HS-27A (cell line): ENCODE measurements around the gene SLC24A4.

Source experiments
- DNase-seq: peaks from one replicate; pipeline ENCODE4 v3.0.0-alpha.2; 2012; ENCODE audit warnings: low read depth, missing footprints

SLC24A4 gene

DNA sequence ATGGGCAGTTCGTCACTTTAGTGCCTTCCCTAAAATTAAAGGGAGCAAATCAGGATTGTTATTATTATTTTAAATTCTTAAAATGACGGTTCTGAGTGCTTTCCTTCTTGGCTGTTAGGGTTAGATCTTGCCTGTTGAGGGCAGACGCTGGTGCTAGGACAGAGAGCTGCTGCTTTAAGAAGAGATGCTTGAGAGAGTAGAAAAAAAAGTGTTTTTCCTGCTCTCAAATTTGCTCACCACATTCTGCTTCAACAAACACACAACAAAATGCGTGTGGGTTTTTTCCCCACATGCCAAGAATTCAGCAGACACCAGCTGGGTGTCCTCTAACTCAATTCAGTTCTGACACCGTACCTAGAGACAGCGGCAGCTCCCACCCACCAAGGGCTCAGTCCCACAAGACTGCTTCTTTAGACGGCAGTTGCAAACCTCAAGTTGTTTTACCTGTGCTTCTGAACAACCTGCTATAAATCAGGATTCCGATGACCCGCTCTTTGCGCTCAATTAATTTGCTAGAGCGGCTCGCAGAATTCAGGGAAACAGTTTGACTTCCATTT lies 114.8 kb downstream of the SLC24A4 start:
- DNase-seq = no peak

DNA sequence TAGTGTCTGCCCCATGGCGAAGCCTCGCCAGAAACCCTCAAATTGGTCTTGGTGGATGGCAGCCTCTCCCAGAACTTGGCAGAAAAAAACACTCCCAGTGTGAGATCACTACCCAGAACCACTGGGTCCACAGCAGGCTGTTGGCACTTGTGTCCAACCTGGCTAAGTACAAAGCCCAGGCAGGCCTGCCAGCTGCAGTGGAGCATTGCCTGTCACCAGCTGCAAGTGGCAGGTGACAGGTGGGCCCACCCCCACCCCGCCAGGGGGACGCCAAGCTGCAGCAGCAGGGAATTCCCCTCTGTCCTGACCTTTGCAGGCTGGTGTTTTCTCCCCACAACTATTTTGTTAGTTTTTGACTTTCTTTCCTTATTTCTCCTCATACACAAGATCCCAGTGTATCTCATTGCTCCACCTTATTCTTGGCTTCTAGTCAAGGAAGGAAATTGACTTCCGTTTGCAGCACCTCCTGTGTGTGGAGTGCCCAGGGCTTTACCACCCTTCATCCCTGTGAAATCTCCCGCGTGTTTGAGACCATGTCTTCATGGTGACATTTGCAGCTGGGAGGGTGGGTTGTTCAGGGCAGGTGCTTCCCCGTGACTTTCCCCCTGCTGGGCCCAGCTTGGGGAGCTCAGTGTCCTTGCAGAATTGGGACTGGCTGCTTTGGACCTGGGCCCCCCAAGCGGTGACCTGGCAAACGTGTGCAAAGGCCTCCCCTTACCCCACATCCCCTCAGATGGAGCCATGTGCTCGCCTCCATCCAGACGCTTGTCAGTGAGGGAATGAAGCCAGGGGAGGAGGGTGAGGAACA lies 116.8 kb downstream of the SLC24A4 start:
- no peak for DNase-seq

DNA sequence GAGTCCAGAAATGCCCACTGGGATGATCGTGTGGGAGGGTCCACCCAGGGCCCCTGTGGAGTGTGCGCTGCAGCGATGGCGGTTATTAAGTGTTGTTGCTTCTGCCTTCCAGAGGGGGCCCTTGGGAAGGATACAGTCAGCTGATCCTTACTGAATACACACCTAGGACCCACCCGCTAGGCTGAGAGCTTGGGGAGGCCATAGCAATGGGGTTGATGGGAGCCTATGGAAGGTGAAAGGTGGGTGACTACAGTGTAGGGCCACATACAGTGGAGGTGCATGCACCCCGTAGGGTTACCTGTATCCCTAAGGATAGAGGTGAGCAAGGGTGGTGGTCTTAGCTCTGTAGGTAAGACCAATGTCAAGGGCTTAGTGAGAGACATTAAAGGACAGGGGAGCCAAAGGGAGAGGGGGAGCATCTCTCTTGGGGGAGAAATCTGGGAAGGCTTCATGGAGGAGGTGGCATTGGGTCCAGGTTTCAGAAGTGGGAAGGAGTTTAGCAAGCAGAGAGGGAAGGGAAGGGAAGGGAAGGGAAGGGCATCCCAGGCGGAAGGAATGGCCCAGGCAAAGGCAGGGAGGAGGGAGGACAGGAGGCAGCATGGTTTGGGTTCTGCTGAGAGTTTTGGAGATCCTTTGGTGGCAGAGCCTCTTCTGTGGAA lies 117.5 kb downstream of the SLC24A4 start:
- no peak for DNase-seq

- no peak for DNase-seq
Observed at GRCh38 chr14:92441751-92442504, 119.0 kb downstream of the SLC24A4 start.

- no peak for DNase-seq
Observed at GRCh38 chr14:92443167-92443566, 120.2 kb downstream of the SLC24A4 start.

DNA sequence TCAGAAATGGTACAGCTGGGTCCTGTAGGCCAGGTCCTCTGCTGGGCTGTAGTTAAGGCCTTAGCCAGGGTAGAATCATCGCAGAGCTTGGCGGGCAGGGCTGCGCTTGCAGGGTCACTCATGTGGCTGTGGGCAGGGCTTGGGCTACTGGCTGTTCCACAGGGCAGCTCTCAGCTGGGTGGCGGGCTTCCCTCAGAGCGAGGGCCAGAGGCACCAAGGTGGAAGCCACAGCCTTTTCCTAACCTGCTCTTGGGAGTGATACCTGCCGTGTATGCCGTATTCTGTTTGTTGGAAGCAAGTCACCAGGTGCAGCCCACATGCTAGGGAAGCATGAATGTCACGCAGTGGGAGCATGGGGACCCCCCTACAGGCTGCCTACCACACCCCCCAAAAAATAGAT lies 120.8 kb downstream of the SLC24A4 start:
- DNase-seq = no peak

GRCh38 chr14:92446771-92447170 lies 123.8 kb downstream of the SLC24A4 start:
- DNase-seq = no peak

DNA sequence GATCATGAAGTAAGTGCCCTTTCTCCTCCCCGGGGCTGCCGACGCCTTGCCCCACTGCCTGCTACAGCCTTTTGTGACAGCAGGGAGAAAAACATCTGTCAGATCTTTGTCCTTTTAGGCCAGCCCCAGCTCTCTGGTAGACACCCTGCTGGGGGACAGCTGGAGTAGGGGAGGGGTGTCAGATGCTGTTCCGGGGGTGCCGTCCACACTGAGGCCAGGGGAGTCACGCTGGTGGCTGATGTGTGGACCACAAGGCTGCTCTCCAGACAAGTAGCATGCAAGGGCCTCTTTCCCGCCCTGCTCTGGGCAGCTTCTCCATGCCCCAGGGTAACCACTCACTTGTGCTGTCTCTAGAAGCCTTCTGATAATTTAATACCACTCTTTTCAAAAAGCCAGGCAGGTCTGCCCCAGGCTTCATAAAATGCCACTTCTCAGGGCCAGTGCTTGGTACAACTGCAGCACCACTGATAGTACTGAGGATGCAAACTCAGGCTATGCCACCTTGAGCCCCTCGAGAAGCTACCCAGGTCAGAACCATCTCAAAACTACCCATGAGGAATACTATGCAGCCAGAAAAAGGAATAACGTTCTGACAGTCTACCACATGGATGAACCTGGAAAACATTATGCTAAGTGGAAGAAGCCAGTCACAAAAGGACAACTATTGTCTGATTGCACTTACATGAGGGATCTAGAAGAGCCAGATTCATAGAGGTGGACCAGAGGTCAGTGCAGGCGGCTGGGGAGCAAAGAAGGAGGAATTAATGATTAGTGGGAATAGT lies 124.6 kb downstream of the SLC24A4 start:
- no peak for DNase-seq

- no peak for DNase-seq
Observed at GRCh38 chr14:92448786-92449185, 125.8 kb downstream of the SLC24A4 start.

- DNase-seq = no peak
Observed at GRCh38 chr14:92449404-92450181, 126.6 kb downstream of the SLC24A4 start.

GRCh38 chr14:92450351-92451070 lies 127.5 kb downstream of the SLC24A4 start:
- DNase-seq = no peak

DNA sequence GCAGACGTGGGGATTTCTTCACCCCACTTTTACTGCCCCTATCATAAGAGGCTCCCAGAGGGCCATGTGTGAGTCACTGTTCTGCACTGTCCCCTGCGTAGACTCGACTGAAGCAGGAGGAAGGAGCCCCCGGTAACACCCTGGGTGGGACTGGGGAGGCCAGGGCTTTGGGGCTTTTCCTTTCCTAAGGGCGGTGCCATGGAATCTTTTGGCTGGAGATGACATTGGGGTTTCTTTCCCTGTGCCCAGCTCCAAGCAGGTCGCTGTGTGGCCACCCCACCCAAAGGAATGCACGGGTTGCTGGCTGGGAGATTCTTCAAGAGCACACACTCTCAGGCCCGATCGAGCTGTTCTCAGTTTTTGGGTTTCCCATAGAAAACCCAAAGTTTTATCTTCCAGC lies 128.3 kb downstream of the SLC24A4 start:
- no peak for DNase-seq

- no peak for DNase-seq
Observed at GRCh38 chr14:92451755-92452154, 128.8 kb downstream of the SLC24A4 start.

DNA sequence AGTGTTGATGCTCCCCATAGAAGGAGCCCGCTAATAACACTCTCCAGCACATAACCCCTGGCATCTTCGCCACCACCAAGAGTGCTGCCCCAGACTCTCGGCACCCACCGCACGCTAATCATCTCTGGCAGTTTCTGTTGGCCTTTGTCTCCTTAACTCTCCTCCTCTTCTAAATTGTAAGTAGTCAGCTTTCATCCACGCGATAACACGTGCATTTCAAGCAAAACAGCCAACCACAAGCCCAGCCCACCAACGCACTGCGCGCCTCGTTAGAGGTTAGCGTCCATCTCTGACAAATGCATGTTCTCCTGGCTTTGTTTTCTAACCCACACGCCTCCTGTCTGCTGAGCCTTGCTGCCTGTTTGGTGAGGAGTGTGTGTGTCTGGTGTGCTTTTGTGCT lies 129.5 kb downstream of the SLC24A4 start:
- no peak for DNase-seq

- no peak for DNase-seq
Observed at GRCh38 chr14:92453691-92454090, 130.7 kb downstream of the SLC24A4 start.

DNA sequence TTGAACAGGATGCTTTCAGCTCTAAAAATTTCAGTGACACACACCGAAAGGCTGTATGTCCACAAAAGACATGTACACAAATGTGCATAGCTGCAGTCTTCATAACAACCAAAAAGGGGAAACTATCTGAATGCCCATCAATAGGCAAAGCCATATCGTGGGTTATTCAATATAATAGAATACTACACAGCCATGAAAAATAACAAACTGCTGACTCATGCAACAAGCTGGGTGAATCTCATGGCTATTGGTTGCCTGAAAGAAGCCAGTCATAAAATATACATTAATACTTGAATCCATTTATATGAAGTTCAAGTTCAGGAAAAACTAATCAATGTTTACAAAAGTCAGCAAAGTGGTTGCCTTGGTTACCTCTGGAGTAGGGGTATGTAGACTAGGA lies 132.3 kb downstream of the SLC24A4 start:
- no peak for DNase-seq

DNA sequence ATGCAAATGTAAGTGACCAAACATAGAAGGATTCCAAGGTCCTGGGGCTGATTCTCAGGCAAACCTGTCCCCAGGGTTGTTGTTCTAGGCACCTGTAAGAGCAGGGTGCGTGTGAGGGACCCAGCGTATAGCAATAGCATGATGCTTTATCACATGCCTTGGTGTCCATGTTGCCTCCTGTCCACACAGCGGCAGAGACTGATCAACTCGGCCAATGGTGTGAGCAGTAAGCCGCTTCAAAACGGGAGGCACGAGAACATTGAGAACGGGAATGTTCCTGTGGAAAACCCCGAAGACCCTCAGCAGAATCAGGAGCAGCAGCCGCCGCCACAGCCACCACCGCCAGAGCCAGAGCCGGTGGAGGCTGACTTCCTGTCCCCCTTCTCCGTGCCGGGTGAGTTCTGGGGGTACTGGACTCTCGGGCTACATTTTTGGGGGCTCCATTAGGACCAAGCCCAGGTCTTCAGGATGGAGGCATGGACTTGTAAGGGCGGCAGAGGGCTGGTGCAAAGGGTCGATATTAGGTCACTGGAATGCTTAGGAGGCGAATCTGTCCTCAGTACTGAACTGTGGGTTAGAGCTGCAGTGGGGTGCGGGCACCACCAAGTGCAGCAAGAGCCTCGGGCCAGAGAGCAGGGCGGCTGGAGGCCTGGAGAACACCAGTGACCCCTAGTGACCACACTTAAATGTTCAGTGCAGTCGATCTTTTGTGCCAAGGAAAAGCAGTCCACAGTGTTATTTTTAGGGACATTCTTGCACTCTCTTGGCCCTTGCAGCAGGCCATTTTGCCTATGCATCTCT lies 133.4 kb downstream of the SLC24A4 start:
- DNase-seq = no peak

GRCh38 chr14:92457016-92457565 lies 134.1 kb downstream of the SLC24A4 start:
- no peak for DNase-seq
